GM12892 (cell line): Measurements from ENCODE around the gene PARD3. TPM values are rescaled to one million over a fixed set of nuclear protein-coding genes. Genes with fewer than 3 reads are reported as not detected.

ENCODE experiments used
- DNase-seq: peaks from one replicate; pipeline ENCODE4 v3.0.0; 2011; ENCODE audit not compliant: insufficient read length
- FAIRE-seq: peaks from 2 replicates; lab custom pipeline; 2011; peaks lifted over from hg19 to GRCh38; lab: Jason Lieb, UNC
- POLR2A ChIP-seq: IDR thresholded peaks from 2 replicates; pipeline ENCODE4 v1.6.1; 2011; ENCODE audit warnings: low read depth, low read length, control low read depth
- POLR2AphosphoS5 ChIP-seq: IDR thresholded peaks from 2 replicates; pipeline ENCODE4 v1.6.1; 2011; ENCODE audit warnings: low read depth, low read length, control low read depth
- TAF1 ChIP-seq: IDR thresholded peaks from 2 replicates; pipeline ENCODE4 v1.6.1; 2011; ENCODE audit warnings: low read depth, mild to moderate bottlenecking, control low read depth, low read length, borderline replicate concordance
- polyA plus RNA-seq: library from polyadenylated mRNA; unstranded; fragments of >200 nt; gene quantifications from one replicate; pipeline ENCODE4 v1.2.1, GENCODE V29; 2012; ENCODE audit warnings: missing spikeins, inconsistent platforms; ENCODE audit not compliant: missing spikeins

PARD3 gene
- polyA plus RNA-seq = 2.7 TPM

- TF ChIP-seq POLR2A = no peak
- no peak for TF ChIP-seq POLR2AphosphoS5
- no peak for TF ChIP-seq TAF1
- FAIRE-seq (no peak), DNase-seq (peak; percentile 33)
Observed at GRCh38 chr10:34815185-34816084, at the start of gene PARD3. TSS of gene PARD3 (minus strand) at chr10:34815296. CDS start at chr10:34814995, 301 bp downstream.

GRCh38 chr10:34864149-34865067 lies 49.3 kb upstream of the PARD3 start:
- FAIRE-seq = no peak
- TF ChIP-seq POLR2A (no peak), TAF1 (no peak), POLR2AphosphoS5 (no peak)
- no peak for DNase-seq

- FAIRE-seq = no peak
- TF ChIP-seq TAF1 = no peak
- TF ChIP-seq POLR2A = no peak
- TF ChIP-seq POLR2AphosphoS5 = no peak
- DNase-seq = no peak
Observed at GRCh38 chr10:34862892-34863291, 47.8 kb upstream of the PARD3 start.

GRCh38 chr10:34861293-34862021 lies 46.4 kb upstream of the PARD3 start:
- DNase-seq = no peak
- no peak for TF ChIP-seq POLR2A
- no peak for TF ChIP-seq POLR2AphosphoS5
- TF ChIP-seq TAF1 = no peak
- no peak for FAIRE-seq

GRCh38 chr10:34859170-34859569 lies 44.1 kb upstream of the PARD3 start:
- no peak for FAIRE-seq
- TF ChIP-seq POLR2A = no peak
- no peak for TF ChIP-seq POLR2AphosphoS5
- TF ChIP-seq TAF1 = no peak
- no peak for DNase-seq

GRCh38 chr10:34858003-34858402 lies 42.9 kb upstream of the PARD3 start:
- no peak for TF ChIP-seq TAF1
- no peak for TF ChIP-seq POLR2AphosphoS5
- no peak for TF ChIP-seq POLR2A
- FAIRE-seq (no peak), DNase-seq (no peak)

- DNase-seq = no peak
- TF ChIP-seq POLR2AphosphoS5 (no peak), POLR2A (no peak), TAF1 (no peak)
Observed at GRCh38 chr10:34854147-34854601, 39.1 kb upstream of the PARD3 start.

GRCh38 chr10:34853357-34853756 lies 38.3 kb upstream of the PARD3 start:
- no peak for TF ChIP-seq TAF1
- FAIRE-seq = no peak
- no peak for DNase-seq

More at GRCh38 chr10:34854147-34854601, 39.1 kb upstream of the PARD3 start:
- FAIRE-seq = no peak

- DNase-seq (no peak), FAIRE-seq (no peak)
- no peak for TF ChIP-seq POLR2A
- TF ChIP-seq TAF1 = no peak
- TF ChIP-seq POLR2AphosphoS5 = no peak
Observed at GRCh38 chr10:34850558-34850957, 35.5 kb upstream of the PARD3 start.

GRCh38 chr10:34850036-34850435 lies 34.9 kb upstream of the PARD3 start:
- FAIRE-seq = no peak
- no peak for TF ChIP-seq POLR2A
- no peak for TF ChIP-seq POLR2AphosphoS5
- no peak for TF ChIP-seq TAF1
- no peak for DNase-seq
